IPS-15b (cell line): ENCODE results near the gene NIM1K.

ENCODE experiments used
- H3K27me3 ChIP-seq: one replicate; pipeline ENCODE4 v1.6.1; 2013; ENCODE audit warnings: low read length; ENCODE audit not compliant: control insufficient read depth, insufficient read depth
- H3K36me3 ChIP-seq: one replicate; pipeline ENCODE4 v1.6.1; 2013; ENCODE audit warnings: low read length; ENCODE audit not compliant: control insufficient read depth, insufficient read depth
- H3K4me1 ChIP-seq: one replicate; pipeline ENCODE4 v1.6.1; 2013; ENCODE audit warnings: mild to moderate bottlenecking, low read length; ENCODE audit not compliant: control insufficient read depth, insufficient read depth
- H3K4me3 ChIP-seq: one replicate; pipeline ENCODE4 v1.5.1; 2013; ENCODE audit warnings: low read depth, low read length
- H3K9ac ChIP-seq: one replicate; pipeline ENCODE4 v1.6.1; 2013; ENCODE audit warnings: low read depth, mild to moderate bottlenecking, low read length
- H3K9me3 ChIP-seq: one replicate; pipeline ENCODE4 v1.6.1; 2013; ENCODE audit warnings: mild to moderate bottlenecking, low read length; ENCODE audit not compliant: control insufficient read depth, insufficient read depth

The NIM1K gene

GRCh38 chr5:43268188-43268820 is 76.3 kb downstream of the NIM1K start:
- Histone ChIP-seq H3K27me3 (no peaks in the 10 kb centered on the region), H3K9ac (no peak overlapping the region), H3K9me3 (no peaks in the 10 kb centered on the region), H3K36me3 (no peaks in the 10 kb centered on the region), H3K4me3 (no peak overlapping the region), H3K4me1 (no peaks in the 10 kb centered on the region)

- H3K27me3 ChIP-seq = no peaks in the 10 kb centered on the region
- H3K9ac ChIP-seq = no peak overlapping the region
- H3K9me3 ChIP-seq = no peaks in the 10 kb centered on the region
- no peaks in the 10 kb centered on the region for H3K4me1 ChIP-seq
- H3K4me3 ChIP-seq = no peak overlapping the region
- H3K36me3 ChIP-seq = no peaks in the 10 kb centered on the region
Observed at GRCh38 chr5:43270645-43271044, 78.6 kb downstream of the NIM1K start.

GRCh38 chr5:43273552-43273951 is 81.5 kb downstream of the NIM1K start:
- no peaks in the 10 kb centered on the region for H3K27me3 ChIP-seq
- H3K9ac ChIP-seq = no peak overlapping the region
- no peaks in the 10 kb centered on the region for H3K36me3 ChIP-seq
- no peak overlapping the region for H3K4me3 ChIP-seq
- H3K4me1 ChIP-seq = no peaks in the 10 kb centered on the region
- no peaks in the 10 kb centered on the region for H3K9me3 ChIP-seq

- Histone ChIP-seq H3K27me3 (no peaks in the 10 kb centered on the region), H3K36me3 (no peaks in the 10 kb centered on the region), H3K9me3 (no peaks in the 10 kb centered on the region), H3K4me3 (no peak overlapping the region), H3K9ac (no peak overlapping the region), H3K4me1 (no peaks in the 10 kb centered on the region)
Observed at GRCh38 chr5:43274435-43275114, 82.5 kb downstream of the NIM1K start.

GRCh38 chr5:43275391-43275790 is 83.4 kb downstream of the NIM1K start:
- no peaks in the 10 kb centered on the region for H3K9me3 ChIP-seq
- no peak overlapping the region for H3K4me3 ChIP-seq
- H3K9ac ChIP-seq = no peak overlapping the region
- H3K4me1 ChIP-seq = no peaks in the 10 kb centered on the region
- H3K27me3 ChIP-seq = no peaks in the 10 kb centered on the region
- H3K36me3 ChIP-seq = no peaks in the 10 kb centered on the region

- Histone ChIP-seq H3K36me3 (no peaks in the 10 kb centered on the region), H3K27me3 (no peaks in the 10 kb centered on the region), H3K9ac (no peak overlapping the region), H3K4me3 (no peak overlapping the region), H3K9me3 (no peaks in the 10 kb centered on the region), H3K4me1 (no peaks in the 10 kb centered on the region)
Observed at GRCh38 chr5:43279548-43280274, 87.7 kb downstream of the NIM1K start.

- Histone ChIP-seq H3K4me1 (no peaks in the 10 kb centered on the region), H3K27me3 (no peaks in the 10 kb centered on the region), H3K9me3 (no peaks in the 10 kb centered on the region)
Observed at GRCh38 chr5:43281840-43282658, 90.0 kb downstream of the NIM1K start.

GRCh38 chr5:43286623-43287022 is 94.6 kb downstream of the NIM1K start:
- Histone ChIP-seq H3K9ac (no peak overlapping the region), H3K9me3 (no peaks in the 10 kb centered on the region), H3K4me1 (no peaks in the 10 kb centered on the region), H3K36me3 (no peaks in the 10 kb centered on the region), H3K27me3 (no peaks in the 10 kb centered on the region), H3K4me3 (no peak overlapping the region)

More at GRCh38 chr5:43281840-43282658, 90.0 kb downstream of the NIM1K start:
- no peak overlapping the region for H3K4me3 ChIP-seq
- H3K9ac ChIP-seq = no peak overlapping the region
- H3K36me3 ChIP-seq = no peaks in the 10 kb centered on the region

- Histone ChIP-seq H3K9me3 (no peaks in the 10 kb centered on the region), H3K4me3 (no peak overlapping the region), H3K36me3 (no peaks in the 10 kb centered on the region), H3K9ac (no peak overlapping the region), H3K4me1 (no peaks in the 10 kb centered on the region), H3K27me3 (no peaks in the 10 kb centered on the region)
Observed at GRCh38 chr5:43287493-43287892, 95.5 kb downstream of the NIM1K start.

- Histone ChIP-seq H3K27me3 (no peaks in the 10 kb centered on the region), H3K4me1 (no peaks in the 10 kb centered on the region), H3K36me3 (no peaks in the 10 kb centered on the region), H3K9me3 (no peaks in the 10 kb centered on the region), H3K4me3 (no peak overlapping the region), H3K9ac (no peak overlapping the region)
Observed at GRCh38 chr5:43288269-43288831, 96.3 kb downstream of the NIM1K start.

GRCh38 chr5:43290726-43291125 is 98.7 kb downstream of the NIM1K start:
- Histone ChIP-seq H3K4me1 (no peaks in the 10 kb centered on the region), H3K36me3 (peaks cover 11% of the 10 kb centered on the region), H3K27me3 (no peaks in the 10 kb centered on the region), H3K9me3 (no peaks in the 10 kb centered on the region), H3K4me3 (no peak overlapping the region), H3K9ac (no peak overlapping the region)
